SJCRH30 (cell line): ENCODE measurements around the gene DLGAP4. TPM values are rescaled to one million over a fixed set of nuclear protein-coding genes. Genes with fewer than 3 reads are reported as not detected.
A peak's percentile ranks its signal among the peaks of the same experiment; 100 is the strongest.

ENCODE experiments used
- DNase-seq, 2 experiments: peaks; one replicate each; pipeline ENCODE4 v3.0.0-alpha.2; 2015 to 2020
- H3K27ac ChIP-seq: fragments of 250-450 bp; sonication (Bioruptor Pico); 2 replicates; pipeline ENCODE4 v1.5.1; 2020; ENCODE audit warnings: mild to moderate bottlenecking, moderate library complexity
- H3K27me3 ChIP-seq: fragments of 250-450 bp; sonication (Bioruptor Pico); 2 replicates; pipeline ENCODE4 v1.5.1; 2020; ENCODE audit warnings: mild to moderate bottlenecking, moderate library complexity
- H3K36me3 ChIP-seq: fragments of 250-450 bp; sonication (Bioruptor Pico); 2 replicates; pipeline ENCODE4 v1.5.1; 2020; ENCODE audit warnings: mild to moderate bottlenecking, moderate library complexity
- H3K4me1 ChIP-seq: fragments of 250-450 bp; sonication (Bioruptor Pico); 2 replicates; pipeline ENCODE4 v1.5.1; 2020; ENCODE audit warnings: mild to moderate bottlenecking, moderate library complexity
- H3K4me3 ChIP-seq: fragments of 250-450 bp; sonication (Bioruptor Pico); 2 replicates; pipeline ENCODE4 v1.5.1; 2020; ENCODE audit warnings: mild to moderate bottlenecking, moderate library complexity
- H3K9me3 ChIP-seq: fragments of 250-450 bp; sonication (Bioruptor Pico); replicated peaks from 2 replicates; pipeline ENCODE4 v1.5.1; 2020; ENCODE audit warnings: mild to moderate bottlenecking, moderate library complexity
- total RNA-seq: library from RNA; depleted of rRNA; stranded (reverse); fragments of >200 nt; shearing (Covaris generic); gene quantifications from 2 replicates; pipeline ENCODE4 v1.2.3, GENCODE V29; 2014

The DLGAP4 gene
- total RNA-seq, 1 experiment from 2014 or later: 18.4 TPM

DNA sequence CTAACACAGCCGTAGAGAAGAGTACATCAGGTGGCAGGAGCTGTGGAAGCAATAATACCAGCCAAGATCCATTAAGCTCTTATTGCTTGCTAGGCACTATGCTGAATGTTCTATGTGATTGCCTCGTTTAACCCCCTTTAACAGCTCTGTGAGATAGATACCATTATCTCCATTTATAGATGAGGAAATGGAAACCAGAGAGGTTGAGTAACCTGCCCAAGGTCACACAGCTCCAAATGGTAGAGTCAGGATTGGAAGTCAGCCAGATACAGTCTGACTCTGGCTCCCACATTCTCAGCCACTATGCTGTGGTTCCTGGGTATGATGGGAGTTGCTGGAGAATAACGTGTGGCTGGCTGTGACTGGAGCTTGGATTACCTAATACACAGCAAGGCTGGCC lies 92.4 kb downstream of the DLGAP4 start:
- Histone ChIP-seq H3K4me3 (no peak overlapping the region), H3K9me3 (peaks cover 4% of the 10 kb centered on the region; the same call in 1 of the 2 replicates), H3K36me3 (no peaks in the 10 kb centered on the region), H3K27ac (no peak overlapping the region), H3K27me3 (peaks cover 23% of the 10 kb centered on the region), H3K4me1 (peaks cover 4% of the 10 kb centered on the region; the same call in 1 of the 2 replicates)
- DNase-seq: no peak

DNA sequence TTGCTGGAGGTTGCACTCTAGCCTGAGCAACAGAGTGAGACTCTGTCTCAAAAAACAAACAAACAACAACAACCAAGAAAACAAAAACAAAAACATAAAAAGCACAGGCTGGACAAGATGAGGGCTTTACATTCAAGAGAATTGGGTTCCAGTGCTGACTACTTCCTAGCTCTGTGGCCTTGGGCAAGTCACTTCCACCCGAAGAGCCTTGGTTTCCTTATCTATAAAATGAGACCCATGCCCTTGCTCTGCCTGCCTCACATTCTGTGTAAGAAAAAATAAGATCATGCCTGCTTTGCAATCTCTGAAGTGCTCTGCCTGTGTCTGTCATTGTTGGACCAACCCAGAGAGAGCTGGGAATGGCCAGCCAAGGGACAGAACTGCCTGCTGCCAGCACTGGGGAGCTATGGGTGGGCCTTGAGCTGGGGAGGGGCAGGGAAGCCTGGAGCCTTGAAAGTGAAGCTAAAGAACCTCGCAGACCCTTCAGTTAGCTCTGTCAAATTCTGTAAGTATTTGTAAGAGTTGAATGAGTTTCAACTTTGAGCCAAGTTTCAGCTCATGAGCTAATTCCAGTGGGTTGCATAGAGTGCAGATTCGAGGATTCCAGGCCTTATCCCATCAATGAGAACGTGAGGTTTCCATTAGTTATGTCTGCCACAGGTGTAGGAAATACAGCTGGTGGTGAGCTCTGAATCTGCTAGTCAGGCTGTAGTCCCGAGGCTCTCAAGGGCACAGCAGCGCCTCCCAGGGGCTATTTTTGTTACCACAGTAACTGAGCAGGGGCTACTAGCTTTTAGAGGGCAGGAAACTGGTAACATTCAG lies 93.2 kb downstream of the DLGAP4 start:
- Histone ChIP-seq H3K4me3 (no peak overlapping the region), H3K27me3 (peaks cover 19% of the 10 kb centered on the region; the same call in 1 of the 2 replicates), H3K27ac (no peak overlapping the region), H3K36me3 (no peaks in the 10 kb centered on the region), H3K4me1 (peaks cover 4% of the 10 kb centered on the region; the same call in 1 of the 2 replicates), H3K9me3 (peaks cover 4% of the 10 kb centered on the region; the same call in 1 of the 2 replicates)
- peak; percentile 72 to 83 for DNase-seq

- Histone ChIP-seq H3K36me3 (no peaks in the 10 kb centered on the region), H3K9me3 (peaks cover 4% of the 10 kb centered on the region; the same call in 1 of the 2 replicates), H3K27me3 (peaks cover 19% of the 10 kb centered on the region; the same call in 1 of the 2 replicates), H3K27ac (no peak overlapping the region), H3K4me1 (peaks cover 4% of the 10 kb centered on the region; the same call in 1 of the 2 replicates), H3K4me3 (no peak overlapping the region)
- no peak for DNase-seq
Observed at GRCh38 chr20:36399969-36400545, 93.9 kb downstream of the DLGAP4 start.

DNA sequence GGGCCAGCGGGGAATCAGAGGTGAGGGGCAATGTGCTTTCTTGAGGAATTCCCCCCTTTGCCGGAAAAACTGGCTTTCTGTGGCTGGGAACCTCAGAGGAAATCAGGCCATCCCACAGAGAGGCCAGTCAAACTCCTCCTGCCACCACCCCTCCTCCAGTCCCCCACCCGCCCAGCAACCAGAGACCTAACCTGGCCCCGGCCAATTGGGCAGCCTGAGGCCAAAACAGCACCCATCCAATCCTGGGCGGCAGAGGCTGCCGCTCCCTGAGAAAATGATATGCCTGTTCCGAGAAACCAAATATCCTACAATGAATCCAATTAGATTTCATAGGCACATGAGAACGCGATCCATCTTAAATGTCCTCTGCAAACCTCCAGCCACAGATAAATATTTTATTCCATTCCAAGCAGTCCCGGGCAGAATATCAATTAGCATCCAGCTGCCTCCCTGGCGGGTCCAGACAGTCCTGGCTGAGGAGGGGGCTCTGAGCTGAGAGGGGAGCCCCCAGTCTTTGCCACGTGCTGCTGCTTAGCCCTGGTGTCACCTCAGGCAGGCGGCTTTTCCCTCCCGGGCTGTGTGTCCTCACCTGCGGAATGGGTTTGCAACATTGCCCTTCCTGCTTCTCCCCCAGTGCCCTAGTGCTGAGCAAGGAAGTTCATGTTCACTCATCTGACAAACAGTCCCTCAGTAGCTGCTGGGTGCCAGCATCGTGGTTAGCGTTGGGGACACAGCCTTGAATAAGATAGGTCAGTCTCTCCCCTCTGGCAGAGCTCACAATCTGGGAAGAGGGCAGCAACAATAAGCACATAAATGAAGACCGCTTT lies 95.0 kb downstream of the DLGAP4 start:
- DNase-seq: no peak
- Histone ChIP-seq H3K9me3 (peaks cover 4% of the 10 kb centered on the region; the same call in 1 of the 2 replicates), H3K4me1 (peaks cover 4% of the 10 kb centered on the region; the same call in 1 of the 2 replicates), H3K27me3 (peaks cover 19% of the 10 kb centered on the region; the same call in 1 of the 2 replicates), H3K4me3 (no peak overlapping the region), H3K27ac (no peak overlapping the region), H3K36me3 (no peaks in the 10 kb centered on the region)

DNA sequence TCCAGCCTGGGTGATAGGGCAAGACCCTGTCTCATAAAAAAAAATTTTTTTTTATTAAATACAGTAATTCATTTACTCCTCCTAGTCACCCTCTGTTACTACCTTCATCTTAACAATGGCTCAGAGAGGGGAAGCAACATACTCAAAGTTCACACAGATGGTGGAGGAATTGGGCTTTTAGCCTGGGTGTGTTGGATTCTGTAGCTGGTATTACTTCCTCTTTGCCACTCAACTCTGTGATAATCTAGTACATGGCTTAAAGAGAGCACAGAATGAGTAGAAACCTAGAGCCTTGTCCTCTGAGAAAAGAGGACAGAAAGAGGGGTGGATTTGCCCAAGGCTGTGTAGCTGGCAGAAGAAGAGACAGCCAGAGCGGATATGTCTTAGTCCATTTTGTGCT lies 96.6 kb downstream of the DLGAP4 start:
- no peak for DNase-seq
- Histone ChIP-seq H3K9me3 (peaks cover 4% of the 10 kb centered on the region; the same call in 1 of the 2 replicates), H3K4me3 (no peak overlapping the region), H3K27ac (no peak overlapping the region), H3K4me1 (peaks cover 4% of the 10 kb centered on the region; the same call in 1 of the 2 replicates), H3K36me3 (no peaks in the 10 kb centered on the region), H3K27me3 (peaks cover 19% of the 10 kb centered on the region; the same call in 1 of the 2 replicates)

DNA sequence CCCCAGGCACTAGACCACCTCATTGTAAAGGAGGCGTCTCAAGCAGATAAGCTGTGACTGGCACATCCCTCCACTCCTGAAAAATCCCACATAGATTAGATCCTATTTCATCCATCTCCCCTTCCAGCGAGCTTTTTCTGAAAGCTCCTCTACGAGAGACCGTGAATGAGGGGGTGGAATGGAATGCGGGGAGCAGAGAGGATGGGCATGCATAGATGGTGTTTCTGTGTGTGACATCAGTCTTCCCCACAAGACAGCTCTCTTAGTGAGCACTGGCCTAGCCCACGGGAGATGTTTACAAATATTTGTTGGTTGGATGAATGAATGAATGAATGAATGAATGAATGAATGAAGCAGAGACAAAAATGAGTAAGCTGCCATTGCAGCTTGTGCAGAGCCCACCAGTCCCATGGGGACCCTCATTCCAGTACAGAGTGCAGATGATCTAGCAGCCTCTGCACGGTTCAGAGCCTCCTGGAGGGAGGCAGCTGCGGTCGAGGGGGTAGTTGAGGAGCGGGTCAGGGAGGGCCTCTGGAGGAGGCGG lies 98.4 kb downstream of the DLGAP4 start:
- no peak overlapping the region for H3K27ac ChIP-seq

DNA sequence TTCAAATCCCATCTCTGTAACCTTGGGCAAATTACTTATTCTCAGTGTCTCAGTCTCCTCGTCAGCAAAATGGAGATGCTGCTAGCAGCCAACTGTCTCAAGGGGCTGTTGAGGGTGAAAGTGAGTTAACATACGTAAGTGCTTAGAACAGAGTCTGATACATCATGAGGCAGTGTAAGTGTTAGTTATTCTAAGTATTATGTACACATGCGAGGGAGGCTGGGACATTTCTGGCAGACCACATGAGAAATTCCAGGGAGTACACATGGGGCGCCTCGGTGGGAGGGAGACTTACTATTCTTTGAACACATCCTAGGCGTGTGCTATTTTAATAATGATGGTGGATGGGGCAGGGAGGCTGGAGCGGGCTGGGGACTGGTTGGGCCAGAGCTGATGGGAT lies 99.1 kb downstream of the DLGAP4 start:
- no peak overlapping the region for H3K27ac ChIP-seq

More for the DNA sequence above, 98.4 kb downstream of the DLGAP4 start:
- Histone ChIP-seq H3K4me1 (peaks cover 8% of the 10 kb centered on the region), H3K9me3 (peaks cover 4% of the 10 kb centered on the region; the same call in 1 of the 2 replicates), H3K4me3 (no peak overlapping the region), H3K36me3 (no peaks in the 10 kb centered on the region), H3K27me3 (peaks cover 19% of the 10 kb centered on the region; the same call in 1 of the 2 replicates)
- no peak for DNase-seq

DNA sequence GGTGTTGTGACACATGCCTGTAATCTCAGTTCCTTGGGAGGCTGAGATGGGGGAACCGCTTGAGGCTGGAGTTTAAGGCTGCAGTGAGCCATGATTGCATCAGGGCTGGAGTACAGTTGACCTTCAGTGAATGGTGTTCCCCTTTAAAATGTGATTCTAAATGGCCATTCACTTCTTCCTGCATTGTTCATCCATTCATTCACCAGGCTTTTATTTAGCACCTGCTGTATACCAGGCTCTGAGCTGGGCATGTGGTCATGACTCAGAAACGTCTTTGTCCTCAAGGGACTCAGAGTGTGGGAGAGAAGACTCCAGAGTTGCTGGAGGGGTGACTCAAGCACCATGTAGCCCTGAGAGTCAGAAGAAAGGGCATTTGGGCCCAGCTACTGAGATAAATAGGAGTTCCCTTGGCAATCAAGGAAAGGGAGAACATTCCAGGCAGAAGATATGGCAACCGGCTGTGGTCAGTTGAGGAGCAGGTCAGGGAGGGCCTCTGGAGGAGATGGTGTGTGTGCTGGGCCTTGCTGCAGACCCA lies 101.1 kb downstream of the DLGAP4 start:
- no peak for DNase-seq
- H3K27me3 ChIP-seq: 0 out of 2 replicates have a peak, but pooled peaks cover 2% of the 10 kb centered on the region
- H3K36me3 ChIP-seq: no peaks in the 10 kb centered on the region
- H3K9me3 ChIP-seq: peaks cover 4% of the 10 kb centered on the region; the same call in 1 of the 2 replicates
- no peak overlapping the region for H3K27ac ChIP-seq
- H3K4me1 ChIP-seq: peaks cover 4% of the 10 kb centered on the region
- H3K4me3 ChIP-seq: no peak overlapping the region

More for the DNA sequence above, 99.1 kb downstream of the DLGAP4 start:
- no peak overlapping the region for H3K4me3 ChIP-seq
- no peak for DNase-seq
- H3K4me1 ChIP-seq: peaks cover 5% of the 10 kb centered on the region
- H3K36me3 ChIP-seq: no peaks in the 10 kb centered on the region
- peaks cover 4% of the 10 kb centered on the region; the same call in 1 of the 2 replicates for H3K9me3 ChIP-seq
- peaks cover 18% of the 10 kb centered on the region; the same call in 1 of the 2 replicates for H3K27me3 ChIP-seq

GRCh38 chr20:36408219-36408618 lies 102.1 kb downstream of the DLGAP4 start:
- peaks cover 4% of the 10 kb centered on the region for H3K4me1 ChIP-seq
- no peaks in the 10 kb centered on the region for H3K9me3 ChIP-seq
- H3K27ac ChIP-seq: no peak overlapping the region
- H3K27me3 ChIP-seq: no peaks in the 10 kb centered on the region
- DNase-seq: peak; percentile 89
- no peaks in the 10 kb centered on the region for H3K36me3 ChIP-seq
- H3K4me3 ChIP-seq: no peak overlapping the region; the same call in 1 of the 2 replicates

GRCh38 chr20:36411861-36412454 lies 105.8 kb downstream of the DLGAP4 start:
- Histone ChIP-seq H3K27me3 (0 out of 2 replicates have a peak, but pooled peaks cover 3% of the 10 kb centered on the region), H3K4me1 (peaks cover 4% of the 10 kb centered on the region), H3K27ac (no peak overlapping the region), H3K36me3 (no peaks in the 10 kb centered on the region), H3K4me3 (no peak overlapping the region), H3K9me3 (no peaks in the 10 kb centered on the region)
- no peak for DNase-seq

GRCh38 chr20:36415475-36416002 lies 109.4 kb downstream of the DLGAP4 start:
- Histone ChIP-seq H3K4me1 (no peaks in the 10 kb centered on the region), H3K9me3 (no peaks in the 10 kb centered on the region), H3K4me3 (no peak overlapping the region), H3K27ac (no peak overlapping the region), H3K27me3 (peaks cover 11% of the 10 kb centered on the region; the same call in 1 of the 2 replicates), H3K36me3 (no peaks in the 10 kb centered on the region)
- DNase-seq: no peak

DNA sequence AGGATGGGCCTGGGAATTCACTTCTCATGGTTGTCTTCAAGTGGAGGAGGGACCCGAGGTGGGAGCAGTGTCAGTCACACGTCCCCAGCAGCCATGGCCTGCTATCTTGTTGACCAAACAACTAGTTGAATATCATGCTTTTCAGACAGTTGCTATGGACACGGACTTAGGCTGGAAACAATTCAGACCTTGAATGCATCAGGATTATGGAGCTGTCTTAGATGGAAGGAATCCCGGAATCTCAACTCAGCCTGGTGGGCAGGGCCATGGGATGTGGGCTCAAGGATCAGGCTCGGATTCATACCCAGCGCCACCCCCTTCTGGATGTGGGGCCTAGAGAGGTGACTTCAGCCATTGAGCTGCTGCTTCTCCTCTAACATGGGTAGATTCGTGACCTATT lies 112.6 kb downstream of the DLGAP4 start:
- H3K27me3 ChIP-seq: peaks cover 11% of the 10 kb centered on the region; the same call in 1 of the 2 replicates
- H3K36me3 ChIP-seq: no peaks in the 10 kb centered on the region
- DNase-seq: no peak
- no peak overlapping the region for H3K27ac ChIP-seq
- no peaks in the 10 kb centered on the region for H3K4me1 ChIP-seq
- H3K9me3 ChIP-seq: no peaks in the 10 kb centered on the region
- no peak overlapping the region for H3K4me3 ChIP-seq

- no peak overlapping the region for H3K27ac ChIP-seq
- peaks cover 15% of the 10 kb centered on the region for H3K27me3 ChIP-seq
- H3K9me3 ChIP-seq: no peaks in the 10 kb centered on the region
- H3K4me3 ChIP-seq: no peak overlapping the region
- no peak for DNase-seq
- no peaks in the 10 kb centered on the region for H3K4me1 ChIP-seq
- no peaks in the 10 kb centered on the region for H3K36me3 ChIP-seq
Observed at GRCh38 chr20:36421641-36422040, 115.5 kb downstream of the DLGAP4 start.
